MM.1S (cell line): Measurements from ENCODE around the gene CILP.
A peak's percentile ranks its signal among the peaks of the same experiment; 100 is the strongest.

Experiments
- DNase-seq: peaks from one replicate; pipeline ENCODE4 v3.0.0-alpha.2; 2015
- H2AFZ ChIP-seq: fragments of 300-600 bp; sonication (generic); 2 replicates; pipeline ENCODE4 v1.6.0; 2016; ENCODE audit warnings: antibody characterized with exemption, low read length
- H3F3A ChIP-seq: fragments of 300-600 bp; sonication (generic); 2 replicates; pipeline ENCODE4 v1.6.1; 2016; ENCODE audit warnings: mild to moderate bottlenecking, antibody characterized with exemption, low read length, moderate library complexity, mixed read lengths; ENCODE audit not compliant: insufficient read depth
- H3K27ac ChIP-seq: fragments of 300-600 bp; sonication (generic); 2 replicates; pipeline ENCODE4 v1.5.1; 2016; ENCODE audit warnings: mild to moderate bottlenecking, low read length
- H3K27me3 ChIP-seq: fragments of 300-600 bp; sonication (generic); replicated peaks from 2 replicates; pipeline ENCODE4 v1.6.0; 2016; ENCODE audit warnings: low read length; ENCODE audit not compliant: insufficient read depth
- H3K36me3 ChIP-seq: fragments of 300-600 bp; sonication (generic); replicated peaks from 2 replicates; pipeline ENCODE4 v1.6.1; 2016; ENCODE audit warnings: mild to moderate bottlenecking, low read length, mixed read lengths; ENCODE audit not compliant: insufficient read depth
- H3K4me1 ChIP-seq: fragments of 300-600 bp; sonication (generic); 2 replicates; pipeline ENCODE4 v1.6.1; 2016; ENCODE audit warnings: low read length, mixed read lengths
- H3K4me2 ChIP-seq: fragments of 300-600 bp; sonication (generic); 2 replicates; pipeline ENCODE4 v1.6.0; 2016; ENCODE audit warnings: low read depth, low read length
- H3K4me3 ChIP-seq: fragments of 300-600 bp; sonication (generic); 2 replicates; pipeline ENCODE4 v1.5.1; 2016; ENCODE audit warnings: low read length, mixed read lengths
- H3K79me2 ChIP-seq: fragments of 300-600 bp; sonication (generic); 2 replicates; pipeline ENCODE4 v1.6.1; 2016; ENCODE audit warnings: mixed run types, low read length, mixed read lengths
- H3K9ac ChIP-seq: fragments of 300-600 bp; sonication (generic); 2 replicates; pipeline ENCODE4 v1.6.1; 2016; ENCODE audit warnings: low read length, mixed read lengths
- H3K9me2 ChIP-seq: fragments of 300-600 bp; sonication (generic); replicated peaks from 2 replicates; pipeline ENCODE4 v1.6.1; 2016; ENCODE audit warnings: mild to moderate bottlenecking, low read length, mixed read lengths; ENCODE audit not compliant: insufficient read depth
- H3K9me3 ChIP-seq: fragments of 300-600 bp; sonication (generic); replicated peaks from 2 replicates; pipeline ENCODE4 v1.6.1; 2016; ENCODE audit warnings: mild to moderate bottlenecking, low read length, mixed read lengths; ENCODE audit not compliant: insufficient read depth
- H4K20me1 ChIP-seq: fragments of 300-600 bp; sonication (generic); 2 replicates; pipeline ENCODE4 v1.6.1; 2016; ENCODE audit warnings: mild to moderate bottlenecking, low read length, moderate library complexity, mixed read lengths; ENCODE audit not compliant: insufficient read depth
- EZH2 ChIP-seq: fragments of 300-600 bp; sonication (generic); optimal IDR thresholded peaks from 2 replicates; pipeline ENCODE3; 2017; ENCODE audit warnings: low read depth, mild to moderate bottlenecking, antibody characterized with exemption, low read length, mixed read lengths
- EZH2phosphoT487 ChIP-seq: fragments of 300-600 bp; sonication (generic); IDR thresholded peaks from 2 replicates; pipeline ENCODE4 v1.6.1; 2018; ENCODE audit warnings: antibody characterized with exemption, low read length
- TF ChIP-seq, protein P1 (sequence below): fragments of 300-600 bp; sonication (generic); IDR thresholded peaks from 2 replicates; pipeline ENCODE4 v1.5.1; 2016; ENCODE audit warnings: antibody characterized with exemption, low read length, mixed read lengths

CILP gene

DNA sequence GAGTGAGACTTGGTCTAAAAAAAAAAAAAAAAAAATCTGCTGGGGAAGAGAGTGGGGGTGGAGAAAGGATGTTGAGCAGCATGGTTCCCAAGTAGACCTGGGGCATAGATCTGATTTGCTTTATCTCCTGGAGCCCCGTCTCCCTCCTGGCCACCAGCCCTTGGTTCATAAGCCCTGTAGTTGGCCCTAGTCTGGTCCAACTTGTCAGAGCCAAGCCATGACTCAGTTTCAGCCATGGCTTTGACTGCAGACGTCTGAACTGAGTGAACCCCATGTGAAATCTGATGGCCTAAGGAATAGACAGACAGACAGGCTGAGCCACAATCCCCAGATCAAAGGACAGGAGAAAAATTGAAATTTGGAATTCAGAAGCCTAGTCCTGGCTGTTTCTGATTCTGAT is 2.0 kb upstream of the CILP start:
- Histone ChIP-seq H3K79me2 (no peaks in the 10 kb centered on the region), H2AFZ (no peak overlapping the region), H4K20me1 (no peaks in the 10 kb centered on the region), H3K4me3 (no peak overlapping the region), H3K36me3 (no peaks in the 10 kb centered on the region), H3K4me2 (no peak overlapping the region), H3K9me3 (no peaks in the 10 kb centered on the region), H3K4me1 (no peaks in the 10 kb centered on the region), H3K27me3 (no peaks in the 10 kb centered on the region), H3F3A (no peaks in the 10 kb centered on the region), H3K27ac (no peak overlapping the region), H3K9ac (no peak overlapping the region), H3K9me2 (no peaks in the 10 kb centered on the region)
- no peak for TF ChIP-seq EZH2
- TF ChIP-seq EZH2phosphoT487: no peak
- DNase-seq: no peak

DNA sequence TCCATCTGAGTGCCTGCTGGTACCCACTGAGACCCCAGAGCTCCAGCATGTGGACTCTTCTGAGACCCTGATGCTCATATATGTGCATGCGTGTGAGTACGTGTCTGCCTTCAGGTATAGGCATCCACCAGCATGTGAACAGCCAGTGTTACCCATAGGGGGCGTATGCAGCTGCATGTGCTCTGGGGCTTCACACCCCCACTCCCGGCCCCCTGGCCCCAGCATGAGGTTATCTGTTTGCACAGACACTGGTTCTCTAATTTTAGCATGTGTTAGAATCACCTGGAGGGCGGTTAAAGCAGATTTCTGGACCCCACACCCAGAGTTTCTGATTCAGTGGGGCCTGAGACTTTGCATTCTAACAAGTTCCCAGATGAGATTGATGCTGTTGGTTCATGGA is 824 bp upstream of the CILP start:
- Histone ChIP-seq H3K4me1 (no peaks in the 10 kb centered on the region), H3K9me2 (no peaks in the 10 kb centered on the region), H3K79me2 (no peaks in the 10 kb centered on the region), H2AFZ (no peak overlapping the region), H4K20me1 (no peaks in the 10 kb centered on the region), H3K9ac (no peak overlapping the region), H3K9me3 (no peaks in the 10 kb centered on the region), H3F3A (no peaks in the 10 kb centered on the region), H3K36me3 (no peaks in the 10 kb centered on the region), H3K4me3 (no peak overlapping the region), H3K4me2 (no peak overlapping the region), H3K27me3 (no peaks in the 10 kb centered on the region), H3K27ac (no peak overlapping the region)
- TF ChIP-seq, protein P1, sequence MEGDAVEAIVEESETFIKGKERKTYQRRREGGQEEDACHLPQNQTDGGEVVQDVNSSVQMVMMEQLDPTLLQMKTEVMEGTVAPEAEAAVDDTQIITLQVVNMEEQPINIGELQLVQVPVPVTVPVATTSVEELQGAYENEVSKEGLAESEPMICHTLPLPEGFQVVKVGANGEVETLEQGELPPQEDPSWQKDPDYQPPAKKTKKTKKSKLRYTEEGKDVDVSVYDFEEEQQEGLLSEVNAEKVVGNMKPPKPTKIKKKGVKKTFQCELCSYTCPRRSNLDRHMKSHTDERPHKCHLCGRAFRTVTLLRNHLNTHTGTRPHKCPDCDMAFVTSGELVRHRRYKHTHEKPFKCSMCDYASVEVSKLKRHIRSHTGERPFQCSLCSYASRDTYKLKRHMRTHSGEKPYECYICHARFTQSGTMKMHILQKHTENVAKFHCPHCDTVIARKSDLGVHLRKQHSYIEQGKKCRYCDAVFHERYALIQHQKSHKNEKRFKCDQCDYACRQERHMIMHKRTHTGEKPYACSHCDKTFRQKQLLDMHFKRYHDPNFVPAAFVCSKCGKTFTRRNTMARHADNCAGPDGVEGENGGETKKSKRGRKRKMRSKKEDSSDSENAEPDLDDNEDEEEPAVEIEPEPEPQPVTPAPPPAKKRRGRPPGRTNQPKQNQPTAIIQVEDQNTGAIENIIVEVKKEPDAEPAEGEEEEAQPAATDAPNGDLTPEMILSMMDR: peak; percentile 45
- TF ChIP-seq EZH2: no peak
- no peak for DNase-seq

DNA sequence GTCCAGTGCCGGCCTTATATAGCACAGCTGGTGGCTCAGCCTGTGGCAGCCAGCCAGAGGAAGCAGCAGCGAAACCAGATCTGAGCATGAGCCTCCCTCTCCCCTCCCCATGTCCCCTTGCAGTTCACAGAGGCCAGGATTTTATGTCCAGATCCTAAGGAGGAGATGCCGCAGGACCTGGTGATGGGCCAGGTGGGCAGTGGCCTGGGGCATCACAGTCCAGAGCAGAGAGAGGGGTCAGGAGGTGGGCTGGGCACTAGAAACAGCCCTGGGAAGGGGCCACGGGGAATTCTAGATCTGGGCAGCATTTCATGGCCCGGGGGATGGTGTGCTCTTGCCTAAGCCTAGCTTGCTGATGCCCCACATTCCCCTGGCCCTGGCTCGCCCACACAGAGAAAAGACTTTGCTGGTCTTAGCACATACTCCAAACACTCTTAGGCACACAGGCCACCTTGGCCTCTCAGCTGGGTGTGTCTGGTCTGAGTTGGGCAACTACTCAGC is 259 bp upstream of the CILP start:
- no peaks in the 10 kb centered on the region for H3F3A ChIP-seq
- TF ChIP-seq, protein P1: no peak
- TF ChIP-seq EZH2: no peak
- no peak for TF ChIP-seq EZH2phosphoT487
- no peaks in the 10 kb centered on the region for H3K9me2 ChIP-seq
- H3K79me2 ChIP-seq: no peaks in the 10 kb centered on the region
- H3K9me3 ChIP-seq: no peaks in the 10 kb centered on the region
- no peak overlapping the region for H3K9ac ChIP-seq
- H4K20me1 ChIP-seq: no peaks in the 10 kb centered on the region
- H3K4me2 ChIP-seq: no peak overlapping the region
- DNase-seq: no peak
- no peak overlapping the region for H3K4me3 ChIP-seq
- no peaks in the 10 kb centered on the region for H3K27me3 ChIP-seq
- no peaks in the 10 kb centered on the region for H3K36me3 ChIP-seq
- H2AFZ ChIP-seq: no peak overlapping the region
- no peaks in the 10 kb centered on the region for H3K4me1 ChIP-seq
- no peak overlapping the region for H3K27ac ChIP-seq

DNA sequence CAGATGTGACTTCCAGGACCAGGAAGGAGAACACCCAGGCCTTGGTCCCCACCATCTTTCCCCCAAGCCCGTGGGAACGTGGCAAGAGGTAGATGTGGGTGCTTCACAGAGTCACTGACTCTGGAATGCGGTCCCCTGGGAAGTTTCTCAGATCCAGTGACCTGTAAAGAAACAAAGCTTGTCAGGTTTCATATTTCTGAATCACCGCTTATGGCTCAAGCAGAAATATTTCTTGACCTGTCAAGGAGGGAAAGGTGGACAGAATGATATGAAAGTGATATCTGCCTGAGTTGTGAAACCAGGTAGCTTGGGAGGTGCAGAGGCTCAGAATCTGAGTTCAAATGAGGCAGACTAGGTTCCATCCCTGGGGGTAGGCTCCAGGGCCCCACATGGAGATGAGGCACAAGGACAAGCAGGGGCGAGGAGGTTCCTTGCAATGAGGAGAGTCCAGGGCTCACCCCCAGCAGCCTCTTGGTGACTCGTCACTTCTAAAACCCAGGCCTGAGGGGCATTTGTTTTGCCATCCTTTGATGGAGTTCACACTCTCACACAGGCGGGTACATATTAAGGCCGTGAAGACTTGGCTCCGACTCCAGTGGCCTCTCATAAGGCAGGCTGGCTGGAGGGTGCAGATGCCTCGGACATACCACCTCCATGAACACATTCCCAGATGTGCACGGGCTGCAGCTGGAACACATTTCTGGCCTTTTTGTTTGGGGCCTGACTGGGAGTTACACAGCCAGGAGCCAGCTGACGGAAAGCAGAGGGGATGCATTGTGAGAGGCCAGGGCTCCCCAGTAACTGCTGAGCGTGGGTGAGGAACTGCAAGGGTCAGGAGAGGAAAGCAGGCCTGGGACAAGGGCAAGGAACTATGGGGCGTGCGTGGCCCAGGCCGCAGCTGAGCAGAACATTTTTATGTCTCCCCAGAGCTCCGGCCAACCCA is 1.3 kb downstream of the CILP start:
- no peak overlapping the region for H3K27ac ChIP-seq
- TF ChIP-seq EZH2 (no peak), EZH2phosphoT487 (no peak)
- TF ChIP-seq, protein P1: no peak

More for the DNA sequence above, 1.3 kb downstream of the CILP start:
- Histone ChIP-seq H3K4me3 (no peak overlapping the region), H2AFZ (no peak overlapping the region), H4K20me1 (no peaks in the 10 kb centered on the region), H3K79me2 (no peaks in the 10 kb centered on the region), H3K27me3 (no peaks in the 10 kb centered on the region), H3K4me1 (no peaks in the 10 kb centered on the region), H3K9ac (no peak overlapping the region), H3K4me2 (no peak overlapping the region), H3K9me2 (no peaks in the 10 kb centered on the region), H3K9me3 (no peaks in the 10 kb centered on the region), H3F3A (no peaks in the 10 kb centered on the region), H3K36me3 (no peaks in the 10 kb centered on the region)
- no peak for DNase-seq
